HG03045 (cell line): Measurements from ENCODE around the gene SMARCD1.

Source experiments
- ATAC-seq: cut with Tn5 transposase; IDR thresholded peaks from one replicate; pipeline ENCODE4 v1.9.1; 2021; ENCODE audit warnings: mild to moderate bottlenecking, moderate library complexity; ENCODE audit not compliant: unreplicated experiment

The SMARCD1 gene

GRCh38 chr12:50103767-50104321 is 18.7 kb downstream of the SMARCD1 start, which contains the start of gene GPD1:
TSS of gene GPD1 (plus strand) at chr12:50104008. CDS start at chr12:50104051, 43 bp downstream.
- ATAC-seq = no peak

DNA sequence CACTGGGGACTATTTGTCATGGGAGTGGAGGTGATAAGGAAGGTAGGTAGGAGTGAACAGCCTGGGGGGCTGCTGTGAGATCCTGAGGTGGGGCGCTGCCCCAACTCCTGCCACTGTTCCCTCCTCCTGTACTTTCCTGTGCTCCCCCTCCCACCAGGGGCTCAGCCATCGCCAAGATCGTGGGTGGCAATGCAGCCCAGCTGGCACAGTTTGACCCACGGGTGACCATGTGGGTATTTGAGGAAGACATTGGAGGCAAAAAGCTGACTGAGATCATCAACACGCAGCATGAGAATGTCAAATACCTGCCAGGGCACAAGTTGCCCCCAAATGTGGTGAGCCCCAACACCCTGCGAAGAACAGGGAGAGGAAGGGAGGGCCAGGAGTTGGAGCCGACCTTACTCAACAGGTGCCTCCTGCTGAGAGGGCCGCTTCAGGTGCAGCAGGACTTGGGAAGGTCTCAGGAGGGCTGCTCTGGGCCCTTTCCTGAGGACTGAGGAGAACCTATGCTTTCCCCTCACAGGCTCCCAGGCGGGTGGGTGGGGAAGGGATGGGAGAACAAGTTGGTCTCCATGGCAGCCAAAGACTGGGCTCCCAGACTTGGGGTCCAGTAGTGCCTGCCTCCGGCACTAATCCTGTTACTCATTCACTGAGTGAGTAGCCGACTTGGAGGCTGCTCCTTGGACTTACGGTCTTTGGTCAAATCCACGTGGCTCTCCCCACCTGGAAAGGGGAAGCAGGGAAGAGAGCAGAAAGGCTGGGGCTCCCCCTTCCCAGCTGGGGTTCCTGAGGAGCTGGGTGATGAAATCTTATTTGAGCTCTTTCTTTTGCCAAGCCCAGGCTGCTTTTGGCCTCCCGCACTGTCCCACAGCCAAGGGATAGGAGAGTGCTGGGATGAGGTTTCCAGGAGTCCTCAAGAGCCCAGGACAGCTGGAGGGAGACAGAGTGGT is 19.6 kb downstream of the SMARCD1 start:
- ATAC-seq = no peak

DNA sequence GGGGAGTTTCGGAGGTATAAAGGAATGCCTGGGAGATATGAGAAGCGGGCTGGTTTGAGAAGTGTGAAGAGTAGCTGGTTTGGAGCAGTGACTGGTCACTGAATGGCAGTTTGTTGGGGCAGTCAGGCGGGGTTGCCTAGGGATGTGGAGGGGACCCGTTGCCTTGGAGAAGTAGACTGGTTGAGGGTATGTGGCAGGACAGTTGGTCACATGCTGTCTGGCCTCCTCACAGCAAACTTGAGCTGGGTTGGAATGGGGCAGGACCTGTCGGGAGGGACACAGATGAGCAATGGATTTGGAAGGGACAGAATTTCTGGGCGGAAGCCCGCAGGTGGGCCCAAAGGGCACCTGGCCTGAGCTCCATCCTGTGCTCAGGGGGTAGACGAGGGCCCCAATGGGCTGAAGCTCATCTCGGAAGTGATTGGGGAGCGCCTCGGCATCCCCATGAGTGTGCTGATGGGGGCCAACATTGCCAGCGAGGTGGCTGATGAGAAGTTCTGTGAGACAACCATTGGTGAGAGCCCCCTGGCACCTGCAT is 20.8 kb downstream of the SMARCD1 start:
- no peak for ATAC-seq

DNA sequence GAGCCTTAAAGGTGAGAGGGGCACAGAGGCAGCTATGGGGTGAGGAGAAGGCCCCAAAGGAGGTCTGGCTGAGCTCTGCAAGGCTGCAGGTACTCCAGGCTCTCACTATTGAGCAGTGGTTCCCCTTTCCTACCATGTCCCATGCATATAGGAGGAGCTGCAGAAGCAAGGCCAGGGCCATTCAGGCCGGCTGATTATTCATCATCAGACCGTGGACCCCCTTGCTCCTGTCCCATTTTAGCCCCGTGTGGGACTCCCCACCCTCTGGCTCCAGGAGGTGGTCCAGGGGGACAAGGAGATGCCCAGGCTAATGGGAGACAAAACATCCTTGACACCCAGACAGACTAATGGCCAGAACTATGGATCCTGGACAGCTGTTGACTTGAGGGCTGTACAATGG is 21.8 kb downstream of the SMARCD1 start:
- no peak for ATAC-seq

GRCh38 chr12:50107416-50108268 is 22.5 kb downstream of the SMARCD1 start:
- no peak for ATAC-seq

DNA sequence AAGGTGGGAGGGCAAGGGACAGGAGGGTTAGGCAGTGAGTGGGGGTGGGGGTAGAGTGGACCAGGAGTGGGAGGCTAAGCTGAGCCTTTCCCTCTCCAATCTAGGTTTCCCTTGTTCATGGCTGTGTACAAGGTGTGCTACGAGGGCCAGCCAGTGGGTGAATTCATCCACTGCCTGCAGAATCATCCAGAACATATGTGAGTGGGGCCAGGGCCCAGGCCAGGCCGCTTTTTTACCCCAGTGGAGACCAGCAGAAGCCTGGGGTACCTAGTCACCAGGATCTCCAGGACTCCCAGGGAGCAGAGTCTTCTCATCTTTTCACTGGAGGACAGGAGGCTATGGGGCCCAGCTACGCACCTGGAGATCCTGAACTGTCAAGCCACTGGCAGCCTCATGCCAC is 24.2 kb downstream of the SMARCD1 start:
- no peak for ATAC-seq

DNA sequence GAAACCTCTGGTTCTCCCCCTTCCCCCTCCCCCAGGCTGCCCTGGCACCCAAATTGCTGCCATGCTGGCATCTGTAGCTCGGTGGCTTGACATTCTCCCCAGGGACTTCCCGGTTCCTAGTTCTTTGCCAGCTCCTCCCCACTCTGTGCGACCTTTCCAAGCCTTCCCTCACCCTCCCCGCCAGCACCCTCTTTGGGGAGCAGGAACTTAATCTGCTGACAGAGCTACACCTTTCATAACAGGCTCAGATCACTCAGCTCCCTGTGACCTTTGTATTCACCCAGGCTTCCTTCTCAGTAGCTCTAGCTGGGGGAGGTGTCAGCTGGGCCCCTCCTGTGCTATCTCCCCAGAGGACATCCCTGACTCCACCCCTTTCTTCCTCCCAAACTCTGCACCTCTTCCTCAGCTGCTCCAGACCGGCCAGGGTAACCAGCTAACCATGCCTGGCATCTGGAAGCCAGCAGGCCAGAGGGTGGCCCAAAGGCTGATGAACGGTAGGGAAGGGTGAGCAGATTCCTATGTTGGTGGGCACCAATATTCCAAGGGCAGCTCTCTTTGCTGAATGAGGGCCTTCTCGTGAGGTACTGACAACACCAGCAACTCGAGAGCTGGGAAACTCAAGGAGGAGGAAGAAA is 25.1 kb downstream of the SMARCD1 start:
- no peak for ATAC-seq

GRCh38 chr12:50110762-50111351 is 25.7 kb downstream of the SMARCD1 start:
- no peak for ATAC-seq

DNA sequence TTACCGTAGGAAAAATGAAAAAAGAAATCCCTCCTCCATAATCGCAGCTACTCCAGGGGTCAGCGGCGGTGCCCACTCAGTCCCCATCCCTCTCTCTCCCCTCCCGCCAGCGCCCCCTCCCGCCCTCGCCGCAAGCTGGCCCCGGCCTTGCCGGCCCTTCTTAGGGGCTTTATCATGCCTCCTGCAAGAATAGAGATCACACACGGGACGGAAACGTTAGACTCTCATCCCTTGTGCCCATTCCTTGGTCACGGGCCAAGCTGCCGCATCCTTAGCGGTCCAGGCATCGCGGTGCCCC is 26.2 kb downstream of the SMARCD1 start:
- peak; percentile 5 for ATAC-seq

- ATAC-seq = peak; percentile 81
These were observed 26.7 kb downstream of the SMARCD1 start, which contains the start of gene COX14 for GRCh38 chr12:50111693-50112455. TSS of gene COX14 (plus strand) at chr12:50112236. CDS start at chr12:50120044, 7,808 bp downstream.

DNA sequence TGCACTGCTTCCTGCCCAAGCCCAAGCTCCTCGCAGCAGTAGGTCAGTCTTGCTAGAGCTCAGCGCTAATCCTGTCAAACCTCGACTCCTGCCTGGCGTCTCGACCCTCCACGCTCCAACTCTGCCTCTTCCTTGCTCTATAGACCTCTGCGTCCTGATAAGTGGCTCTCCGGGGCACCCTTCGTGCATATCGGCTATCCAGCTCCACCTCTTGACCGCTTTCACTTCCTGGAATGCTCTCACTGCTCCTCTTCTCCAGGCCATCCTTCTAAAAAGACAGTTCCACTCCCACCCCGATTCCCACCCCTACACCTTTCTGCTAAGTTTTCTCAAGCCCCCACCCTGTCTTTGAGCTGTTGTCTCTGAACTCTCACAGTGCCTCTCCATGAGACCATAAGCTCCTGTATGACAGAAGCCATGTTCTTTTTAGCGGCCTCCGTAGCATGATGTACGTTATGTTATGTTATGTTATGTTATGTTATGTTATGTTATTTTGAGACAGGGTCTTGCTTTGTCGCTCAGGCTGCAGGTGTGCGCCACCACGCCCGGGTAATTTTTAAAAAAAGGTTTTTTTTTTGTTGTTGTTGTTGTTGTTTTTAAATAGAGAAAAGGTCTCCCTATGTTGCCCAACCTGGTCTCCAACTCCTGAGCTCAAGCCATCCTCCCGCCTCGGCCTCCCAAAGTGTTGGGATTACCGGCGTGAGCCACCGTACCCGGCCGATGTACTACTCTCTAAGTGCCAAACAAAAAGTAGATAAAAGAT is 27.5 kb downstream of the SMARCD1 start:
- no peak for ATAC-seq

- ATAC-seq = no peak
These were observed 32.0 kb downstream of the SMARCD1 start for GRCh38 chr12:50117057-50117622.

DNA sequence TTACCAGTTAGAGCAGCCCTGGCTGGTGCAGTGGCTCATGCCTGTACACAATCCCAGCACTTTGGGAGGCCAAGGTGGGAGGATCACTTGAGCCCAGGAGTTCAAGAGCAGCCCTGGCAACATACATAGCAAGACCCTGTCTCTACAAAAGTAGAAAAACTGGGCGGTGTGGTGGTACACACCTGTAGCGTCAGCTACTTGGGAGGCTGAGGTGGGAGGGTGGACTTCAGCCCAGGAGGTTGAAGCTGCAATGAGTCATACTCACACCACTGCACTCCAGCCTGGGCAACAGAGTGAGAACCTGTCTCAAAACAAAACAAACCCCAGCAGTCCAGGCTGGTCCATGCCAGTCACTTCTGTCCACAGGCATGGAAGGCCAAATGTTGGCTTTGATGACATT is 34.2 kb downstream of the SMARCD1 start:
- no peak for ATAC-seq

DNA sequence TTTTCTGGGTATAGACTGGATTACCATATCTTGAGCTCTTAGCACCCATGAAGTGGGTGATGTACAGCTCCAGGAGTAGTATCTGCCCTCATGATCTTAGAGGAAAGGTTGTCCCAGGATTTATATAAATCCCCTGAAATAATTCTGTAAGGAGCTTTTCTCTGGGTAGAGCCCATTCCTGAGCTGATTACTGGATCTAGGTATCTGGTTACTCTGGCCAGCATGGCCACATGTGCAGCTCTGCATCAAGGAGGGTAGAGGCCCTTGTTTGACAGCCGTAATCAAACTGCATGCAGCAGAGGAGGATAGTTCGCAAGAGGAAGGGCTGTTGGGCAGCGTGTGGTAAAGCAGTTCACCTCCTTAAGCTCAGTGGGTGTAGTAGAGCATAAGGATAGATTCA is 35.4 kb downstream of the SMARCD1 start:
- no peak for ATAC-seq

DNA sequence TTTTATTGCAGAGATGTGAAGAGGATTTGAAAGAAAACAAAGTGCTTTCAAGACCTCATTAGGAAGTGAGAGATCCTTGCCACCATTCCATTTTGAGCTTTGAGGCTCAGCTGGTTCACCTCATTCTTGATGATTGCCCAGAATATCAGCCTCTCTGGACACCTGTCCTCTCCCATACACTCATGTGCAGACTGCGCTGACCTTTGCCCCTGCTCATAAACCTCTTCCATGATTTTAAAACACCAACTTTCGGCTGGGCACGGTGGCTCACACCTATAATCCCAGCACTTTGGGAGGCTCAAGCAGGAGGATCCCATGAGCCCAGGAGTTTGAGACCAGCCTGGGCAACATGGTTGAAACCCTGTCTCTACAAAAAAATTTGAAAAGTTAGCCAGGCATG is 35.8 kb downstream of the SMARCD1 start:
- no peak for ATAC-seq

DNA sequence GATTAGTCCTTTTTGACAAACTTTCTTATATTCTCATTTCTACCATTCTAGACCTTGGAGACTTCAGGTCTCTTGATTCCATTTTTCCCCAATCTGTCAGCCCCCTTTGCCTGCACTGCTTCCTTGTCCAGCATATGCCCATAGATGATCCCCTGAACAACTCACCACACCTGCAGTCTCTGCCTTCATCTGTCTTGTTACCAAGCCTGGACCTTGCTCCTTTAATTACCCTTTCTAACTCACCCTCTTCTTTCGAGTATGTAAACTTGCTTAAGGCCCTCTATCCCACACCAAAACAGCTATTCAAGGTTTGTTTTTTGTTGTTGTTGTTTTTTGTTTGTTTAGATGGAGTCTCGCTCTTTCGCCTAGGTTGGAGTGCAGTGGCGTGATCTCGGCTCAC is 36.5 kb downstream of the SMARCD1 start:
- no peak for ATAC-seq

DNA sequence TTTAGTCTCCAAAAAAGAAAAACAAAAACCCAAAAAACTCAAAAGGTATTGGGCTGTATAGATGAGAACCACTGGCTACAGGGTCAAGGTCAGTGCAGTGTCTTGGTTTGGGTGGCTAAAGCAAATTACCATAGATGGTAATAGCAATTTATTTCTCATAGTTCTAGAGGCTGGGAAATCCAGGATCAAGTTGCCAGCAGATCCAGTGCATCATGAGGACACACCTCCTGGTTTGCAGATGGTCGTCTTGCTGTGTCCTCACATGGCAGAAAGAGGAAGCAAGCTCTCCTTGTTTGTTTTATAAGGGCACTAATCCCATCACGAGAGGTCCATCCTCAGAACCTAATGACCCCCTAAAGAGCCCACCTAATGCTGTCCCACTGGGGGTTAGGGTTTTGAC is 38.1 kb downstream of the SMARCD1 start:
- no peak for ATAC-seq

DNA sequence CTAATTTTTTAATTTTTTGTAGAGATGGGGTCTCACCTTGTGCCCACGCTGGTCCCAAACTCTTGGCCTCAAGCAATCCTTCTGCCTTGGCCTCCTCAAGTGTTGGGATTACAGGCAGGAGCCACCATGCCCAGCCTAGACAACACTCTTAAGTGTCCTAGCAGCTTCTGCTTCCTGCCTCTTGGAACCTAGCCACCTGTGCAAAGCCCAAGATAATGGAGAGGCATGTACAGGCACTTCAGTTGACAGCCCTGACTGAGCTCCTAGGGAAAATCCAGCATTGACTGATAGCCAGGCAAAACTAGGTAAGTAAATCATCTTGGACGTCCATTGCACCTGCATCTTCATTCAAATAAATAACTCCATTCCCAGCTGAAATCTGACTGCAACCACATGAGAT is 42.4 kb downstream of the SMARCD1 start:
- no peak for ATAC-seq

DNA sequence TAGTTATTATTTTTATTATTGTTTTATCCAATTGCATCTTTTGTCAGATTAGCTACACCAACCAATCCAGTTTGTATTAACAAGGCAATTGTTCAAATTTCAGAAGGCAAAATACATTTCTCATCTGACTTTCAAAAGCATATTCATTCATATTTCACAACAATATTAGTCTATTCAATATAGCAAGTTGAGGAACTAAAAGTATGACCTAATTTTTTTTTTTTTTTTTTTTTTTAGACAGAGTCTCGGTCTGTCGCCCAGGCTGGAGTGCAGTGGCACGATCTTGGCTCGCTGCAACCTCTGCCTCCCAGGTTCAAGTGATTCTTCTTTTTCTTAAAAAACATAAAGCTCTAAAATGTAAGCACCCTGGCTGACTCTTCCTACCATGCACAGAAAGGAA is 44.1 kb downstream of the SMARCD1 start:
- ATAC-seq = no peak
